Gastrocnemius medialis (tissue), 4 donors: ENCODE data around the gene PIGT. TPM values are rescaled to one million over a fixed set of nuclear protein-coding genes. Genes with fewer than 3 reads are reported as not detected.

Experiments
- ATAC-seq, 2 donors: fragments of 150-250 bp; one replicate each; pipeline ENCODE4 v1.9.1; 2016
- DNase-seq, 2 donors: peaks; one replicate each; pipeline ENCODE4 v3.0.0-alpha.2; 2019
- H3K27ac ChIP-seq, 4 donors: fragments of 200-600 bp; sonication (generic); 1 replicate in 1 of 4; 2 replicates in 3 of 4; pipeline ENCODE4 v1.5.1; 2016 to 2018; ENCODE audit warnings: mild to moderate bottlenecking in 2 of 4, moderate library complexity in 1 of 4
- H3K27me3 ChIP-seq, 3 donors: fragments of 200-600 bp; sonication (generic) in 2 of 3; 1 replicate in 1 of 3; 2 replicates in 2 of 3; pipeline versions ENCODE4 v1.5.1 to v1.6.0; 2016 to 2019; ENCODE audit warnings: mild to moderate bottlenecking in 1 of 3, moderate library complexity in 1 of 3
- H3K36me3 ChIP-seq, 2 donors: fragments of 200-600 bp; sonication (generic) in 1 of 2; one replicate each; pipeline ENCODE4 v1.5.1; 2017 to 2018
- H3K4me1 ChIP-seq, 2 donors: fragments of 200-600 bp; sonication (generic) in 1 of 2; one replicate each; pipeline ENCODE4 v1.5.1; 2016 to 2017; ENCODE audit warnings: mild to moderate bottlenecking in 2 of 2
- H3K4me3 ChIP-seq, 4 donors: fragments of 200-600 bp; sonication (generic) in 3 of 4; 1 replicate in 1 of 4; 2 replicates in 3 of 4; pipeline ENCODE4 v1.5.1; 2016 to 2019; ENCODE audit warnings: mild to moderate bottlenecking in 2 of 4
- H3K9me3 ChIP-seq, 3 donors: fragments of 200-600 bp; sonication (generic) in 2 of 3; 1 replicate in 1 of 3; 2 replicates in 2 of 3; pipeline ENCODE4 v1.5.1; 2016 to 2019
- POLR2A ChIP-seq, 2 donors: fragments of 450-650 bp; IDR thresholded peaks; one replicate each; pipeline ENCODE4 v1.6.1; 2017; ENCODE audit warnings: antibody characterized with exemption in 2 of 2, mild to moderate bottlenecking in 2 of 2, moderate library complexity in 2 of 2
- in situ Hi-C, 4 donors: fragments of 200-750 bp; cut with MboI; loops; one replicate each; pipeline versions ENCODE4 v1.15.0 to v1.8.0; 2017; ENCODE audit warnings: low sequenced_read_pairs in 4 of 4
- intact Hi-C: fragments of 100-400 bp; cut with DNase I; formaldehyde crosslinking; loops from one replicate; pipeline ENCODE4 v1.15.1; 2023; ENCODE audit warnings: low total_unique reads
- total RNA-seq, 4 donors: library from RNA; depleted of rRNA; stranded (reverse); fragments of >200 nt; gene quantifications; one replicate each; pipeline versions ENCODE4 v1.1.0 to v1.2.3, GENCODE V29; 2016
- TF ChIP-seq, protein P1 (sequence below), 5 experiments: fragments of 450-650 bp in 3 of 5; fragments of 200-600 bp in 2 of 5; sonication (generic) in 2 of 5; IDR thresholded peaks in 4 of 5; conservative IDR thresholded peaks in 1 of 5; 1 replicate in 4 of 5; 2 replicates in 1 of 5; pipeline ENCODE4 v1.5.1; 2016 to 2019; ENCODE audit warnings: antibody characterized with exemption in 5 of 5, mild to moderate bottlenecking in 3 of 5, moderate library complexity in 3 of 5

The PIGT gene
- total RNA-seq, 4 donors from 2014 or later = 45.9 to 118 (median 94.2) TPM

DNA sequence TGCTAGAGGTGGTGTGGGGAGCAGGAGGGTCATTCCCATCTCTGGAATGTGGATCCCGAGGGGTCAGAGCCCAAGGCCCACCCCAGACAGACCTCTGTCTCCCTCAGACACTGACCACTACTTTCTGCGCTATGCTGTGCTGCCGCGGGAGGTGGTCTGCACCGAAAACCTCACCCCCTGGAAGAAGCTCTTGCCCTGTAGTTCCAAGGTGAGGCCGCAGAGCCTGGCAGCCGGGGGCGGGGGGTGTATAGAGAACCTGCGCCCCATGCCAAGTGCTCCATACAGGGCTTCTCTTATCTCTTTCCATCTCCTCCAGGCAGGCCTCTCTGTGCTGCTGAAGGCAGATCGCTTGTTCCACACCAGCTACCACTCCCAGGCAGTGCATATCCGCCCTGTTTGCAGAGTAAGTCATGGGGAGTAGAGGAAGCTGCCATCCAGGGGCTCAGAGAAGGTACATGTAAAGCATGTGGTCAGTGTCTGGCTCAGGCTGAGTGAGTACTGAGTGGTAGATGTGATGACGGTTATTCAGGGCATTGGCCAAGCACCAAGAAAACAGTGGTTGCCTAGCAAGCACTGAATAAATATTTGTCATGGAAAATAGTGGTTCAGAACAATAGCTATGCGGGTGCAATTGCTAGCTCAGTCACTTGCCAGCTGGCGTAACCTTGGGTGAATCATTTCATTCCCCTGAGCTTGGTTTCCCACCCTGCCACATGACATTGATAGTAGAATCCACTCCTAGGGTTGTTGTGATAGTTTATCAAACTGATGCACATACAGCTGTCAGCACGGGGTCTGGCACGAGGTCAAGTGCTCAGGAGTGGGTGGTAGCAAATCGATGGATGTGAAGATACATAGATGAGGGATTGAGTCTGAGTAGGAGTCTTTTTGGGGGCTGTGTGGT, 3.5 kb downstream of the PIGT start:
- Histone ChIP-seq H3K27me3 (no peaks in the 10 kb centered on the region), H3K27ac (peak overlapping the region; percentile 26 to 68 (median 58)), H3K9me3 (no peaks in the 10 kb centered on the region), H3K4me1 (peaks cover 25 to 32% of the 10 kb centered on the region in 2 donors), H3K4me3 (no peak overlapping the region), H3K36me3 (peaks cover 0 to 54% of the 10 kb centered on the region in 2 donors)
- DNase-seq (peak in 1 of 2 donors; percentile 63), ATAC-seq (peak; percentile 26 to 37)
- TF ChIP-seq, protein P1, sequence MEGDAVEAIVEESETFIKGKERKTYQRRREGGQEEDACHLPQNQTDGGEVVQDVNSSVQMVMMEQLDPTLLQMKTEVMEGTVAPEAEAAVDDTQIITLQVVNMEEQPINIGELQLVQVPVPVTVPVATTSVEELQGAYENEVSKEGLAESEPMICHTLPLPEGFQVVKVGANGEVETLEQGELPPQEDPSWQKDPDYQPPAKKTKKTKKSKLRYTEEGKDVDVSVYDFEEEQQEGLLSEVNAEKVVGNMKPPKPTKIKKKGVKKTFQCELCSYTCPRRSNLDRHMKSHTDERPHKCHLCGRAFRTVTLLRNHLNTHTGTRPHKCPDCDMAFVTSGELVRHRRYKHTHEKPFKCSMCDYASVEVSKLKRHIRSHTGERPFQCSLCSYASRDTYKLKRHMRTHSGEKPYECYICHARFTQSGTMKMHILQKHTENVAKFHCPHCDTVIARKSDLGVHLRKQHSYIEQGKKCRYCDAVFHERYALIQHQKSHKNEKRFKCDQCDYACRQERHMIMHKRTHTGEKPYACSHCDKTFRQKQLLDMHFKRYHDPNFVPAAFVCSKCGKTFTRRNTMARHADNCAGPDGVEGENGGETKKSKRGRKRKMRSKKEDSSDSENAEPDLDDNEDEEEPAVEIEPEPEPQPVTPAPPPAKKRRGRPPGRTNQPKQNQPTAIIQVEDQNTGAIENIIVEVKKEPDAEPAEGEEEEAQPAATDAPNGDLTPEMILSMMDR (IDR thresholded peaks at IDR 0.05 in 4 of 5, conservative IDR thresholded peaks at IDR 0.05 in 1 of 5) = no peak
- TF ChIP-seq POLR2A (IDR thresholded peaks at IDR 0.05) = peak in 1 of 2 donors; percentile 23
- intact Hi-C loops = no loop called here
- in situ Hi-C loops = no loop called here

DNA sequence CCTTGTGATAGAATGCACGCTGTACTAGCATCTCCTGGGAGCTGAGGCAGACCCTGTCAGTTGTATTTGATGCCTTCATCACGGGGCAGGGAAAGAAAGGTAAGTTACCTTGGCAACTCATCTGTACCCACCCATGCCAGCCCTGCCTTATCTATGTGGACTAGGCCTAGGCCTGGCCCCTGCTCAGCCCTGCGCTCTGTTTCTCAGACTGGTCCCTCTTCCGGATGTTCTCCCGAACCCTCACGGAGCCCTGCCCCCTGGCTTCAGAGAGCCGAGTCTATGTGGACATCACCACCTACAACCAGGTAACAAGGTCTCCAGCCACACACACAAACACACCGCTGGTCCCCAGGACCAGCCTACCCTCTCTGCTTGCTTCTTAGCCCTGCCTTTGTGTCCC, 4.2 kb downstream of the PIGT start:
- Histone ChIP-seq H3K4me3 (no peak overlapping the region), H3K36me3 (peaks cover 0 to 61% of the 10 kb centered on the region in 2 donors), H3K27me3 (no peaks in the 10 kb centered on the region), H3K4me1 (peaks cover 24 to 31% of the 10 kb centered on the region in 2 donors), H3K9me3 (no peaks in the 10 kb centered on the region), H3K27ac (peak overlapping the region in 3 of 4 donors; percentile 24 to 67 (median 50))
- TF ChIP-seq, protein P1 (IDR thresholded peaks at IDR 0.05 in 4 of 5, conservative IDR thresholded peaks at IDR 0.05 in 1 of 5) = no peak
- TF ChIP-seq POLR2A (IDR thresholded peaks at IDR 0.05) = no peak
- intact Hi-C loops (no loop called here), in situ Hi-C loops (no loop called here)
- ATAC-seq (no peak), DNase-seq (no peak)

DNA sequence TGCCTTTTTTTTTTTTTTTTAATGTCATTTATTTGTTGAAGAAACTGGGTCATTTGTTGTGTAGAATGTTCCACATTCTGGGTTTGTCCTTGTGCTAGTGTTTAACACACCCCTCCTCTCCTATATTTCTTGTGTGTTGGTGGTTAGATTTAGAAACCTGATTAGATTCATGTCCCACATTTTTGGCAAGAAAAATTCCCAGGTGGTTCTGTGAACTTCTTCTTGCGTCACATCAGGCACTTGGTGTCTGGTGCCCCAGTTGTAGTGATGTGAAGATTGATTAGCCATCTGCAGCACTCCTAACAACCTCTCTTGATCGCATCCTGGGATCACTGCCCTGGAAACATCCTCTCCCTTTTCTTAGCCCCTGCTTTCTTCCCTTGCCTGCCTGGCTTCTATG, 7.8 kb downstream of the PIGT start:
- intact Hi-C loops = no loop called here
- Histone ChIP-seq H3K4me1 (peaks cover 11 to 13% of the 10 kb centered on the region in 2 donors), H3K36me3 (peaks cover 0 to 67% of the 10 kb centered on the region in 2 donors), H3K4me3 (no peak overlapping the region), H3K27ac (no peak overlapping the region), H3K9me3 (no peaks in the 10 kb centered on the region), H3K27me3 (no peaks in the 10 kb centered on the region)
- DNase-seq (no peak), ATAC-seq (no peak)
- in situ Hi-C loops = no loop called here
- no peak for TF ChIP-seq POLR2A (IDR thresholded peaks at IDR 0.05)
- TF ChIP-seq, protein P1 (IDR thresholded peaks at IDR 0.05 in 4 of 5, conservative IDR thresholded peaks at IDR 0.05 in 1 of 5) = no peak

DNA sequence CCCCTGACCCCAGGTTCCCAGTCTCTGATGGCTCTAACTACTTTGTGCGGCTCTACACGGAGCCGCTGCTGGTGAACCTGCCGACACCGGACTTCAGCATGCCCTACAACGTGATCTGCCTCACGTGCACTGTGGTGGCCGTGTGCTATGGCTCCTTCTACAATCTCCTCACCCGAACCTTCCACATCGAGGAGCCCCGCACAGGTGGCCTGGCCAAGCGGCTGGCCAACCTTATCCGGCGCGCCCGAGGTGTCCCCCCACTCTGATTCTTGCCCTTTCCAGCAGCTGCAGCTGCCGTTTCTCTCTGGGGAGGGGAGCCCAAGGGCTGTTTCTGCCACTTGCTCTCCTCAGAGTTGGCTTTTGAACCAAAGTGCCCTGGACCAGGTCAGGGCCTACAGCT, 9.6 kb downstream of the PIGT start:
- Histone ChIP-seq H3K36me3 (peaks cover 0 to 50% of the 10 kb centered on the region in 2 donors), H3K27ac (no peak overlapping the region), H3K4me3 (no peak overlapping the region), H3K4me1 (no peaks in the 10 kb centered on the region), H3K9me3 (no peaks in the 10 kb centered on the region), H3K27me3 (no peaks in the 10 kb centered on the region)
- intact Hi-C loops (no loop called here), in situ Hi-C loops (loop anchor here in 2 of 4 donors (25.0 kb wide), 2 partner anchors 337 to 388 kb away; no protein-coding TSS in a partner anchor)
- no peak for TF ChIP-seq POLR2A (IDR thresholded peaks at IDR 0.05)
- TF ChIP-seq, protein P1 (IDR thresholded peaks at IDR 0.05 in 4 of 5, conservative IDR thresholded peaks at IDR 0.05 in 1 of 5) = no peak
- DNase-seq (no peak), ATAC-seq (no peak)
